ENCODE results near the gene SRGAP1.

DNA sequence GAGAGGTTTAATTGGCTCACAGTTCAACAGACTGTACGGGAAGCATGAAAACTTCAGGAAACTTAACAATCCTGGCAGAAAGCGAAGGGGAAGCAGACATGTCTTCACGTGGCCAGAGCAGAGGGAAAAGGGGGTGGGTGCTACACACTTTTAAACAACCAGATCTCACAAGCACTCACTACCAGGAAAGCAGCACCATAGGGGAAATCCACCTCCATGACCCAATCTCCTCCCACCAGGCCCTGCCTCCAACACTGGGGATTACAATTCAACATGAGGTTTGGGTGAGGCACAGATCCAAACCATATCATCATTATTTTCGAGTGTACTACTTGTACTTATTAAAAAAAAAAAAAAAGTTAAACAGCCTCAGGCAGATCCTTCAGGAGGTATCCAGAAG, 34.9 kb upstream of the SRGAP1 start:
- TF ChIP-seq, protein P1, sequence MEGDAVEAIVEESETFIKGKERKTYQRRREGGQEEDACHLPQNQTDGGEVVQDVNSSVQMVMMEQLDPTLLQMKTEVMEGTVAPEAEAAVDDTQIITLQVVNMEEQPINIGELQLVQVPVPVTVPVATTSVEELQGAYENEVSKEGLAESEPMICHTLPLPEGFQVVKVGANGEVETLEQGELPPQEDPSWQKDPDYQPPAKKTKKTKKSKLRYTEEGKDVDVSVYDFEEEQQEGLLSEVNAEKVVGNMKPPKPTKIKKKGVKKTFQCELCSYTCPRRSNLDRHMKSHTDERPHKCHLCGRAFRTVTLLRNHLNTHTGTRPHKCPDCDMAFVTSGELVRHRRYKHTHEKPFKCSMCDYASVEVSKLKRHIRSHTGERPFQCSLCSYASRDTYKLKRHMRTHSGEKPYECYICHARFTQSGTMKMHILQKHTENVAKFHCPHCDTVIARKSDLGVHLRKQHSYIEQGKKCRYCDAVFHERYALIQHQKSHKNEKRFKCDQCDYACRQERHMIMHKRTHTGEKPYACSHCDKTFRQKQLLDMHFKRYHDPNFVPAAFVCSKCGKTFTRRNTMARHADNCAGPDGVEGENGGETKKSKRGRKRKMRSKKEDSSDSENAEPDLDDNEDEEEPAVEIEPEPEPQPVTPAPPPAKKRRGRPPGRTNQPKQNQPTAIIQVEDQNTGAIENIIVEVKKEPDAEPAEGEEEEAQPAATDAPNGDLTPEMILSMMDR (IDR thresholded peaks at IDR 0.05): no peak
- TF ChIP-seq TCF7L2 (IDR thresholded peaks at IDR 0.05; ENCODE audit: low read depth, low read length) (no peak), SIN3A (IDR thresholded peaks at IDR 0.05; ENCODE audit: borderline replicate concordance, insufficient read depth, low read depth, low read length) (no peak)
